Neural cell (in vitro differentiated cells): ENCODE measurements around the gene CALCR.

Source experiments
- EP300 ChIP-seq: fragments of 450-650 bp; conservative IDR thresholded peaks from 2 replicates; pipeline ENCODE4 v1.6.1; 2014; ENCODE audit warnings: antibody characterized with exemption, mild to moderate bottlenecking, moderate library complexity; ENCODE audit not compliant: poor library complexity, severe bottlenecking
- EZH2 ChIP-seq: fragments of 200-600, 300-800 bp; shearing (Covaris generic), sonication (generic); IDR thresholded peaks from 2 replicates; pipeline ENCODE4 v1.6.1; 2014; ENCODE audit warnings: antibody characterized with exemption, low read length, borderline replicate concordance, mild to moderate bottlenecking; ENCODE audit not compliant: insufficient read depth, poor library complexity, severe bottlenecking
- POLR2AphosphoS5 ChIP-seq: IDR thresholded peaks from 2 replicates; pipeline ENCODE4 v1.6.1; 2012
- RAD21 ChIP-seq: fragments of 450-650 bp; conservative IDR thresholded peaks from 2 replicates; pipeline ENCODE4 v1.6.1; 2014; ENCODE audit warnings: antibody characterized with exemption, mild to moderate bottlenecking, moderate library complexity
- TF ChIP-seq, protein P1 (sequence below): fragments of 450-650 bp; IDR thresholded peaks from 2 replicates; pipeline ENCODE4 v1.5.1; 2014; ENCODE audit warnings: antibody characterized with exemption, mild to moderate bottlenecking, moderate library complexity; ENCODE audit not compliant: poor library complexity, severe bottlenecking
- TF ChIP-seq, protein P2 (sequence below): IDR thresholded peaks from 2 replicates; pipeline ENCODE4 v1.6.1; 2012; ENCODE audit warnings: borderline replicate concordance

DNA sequence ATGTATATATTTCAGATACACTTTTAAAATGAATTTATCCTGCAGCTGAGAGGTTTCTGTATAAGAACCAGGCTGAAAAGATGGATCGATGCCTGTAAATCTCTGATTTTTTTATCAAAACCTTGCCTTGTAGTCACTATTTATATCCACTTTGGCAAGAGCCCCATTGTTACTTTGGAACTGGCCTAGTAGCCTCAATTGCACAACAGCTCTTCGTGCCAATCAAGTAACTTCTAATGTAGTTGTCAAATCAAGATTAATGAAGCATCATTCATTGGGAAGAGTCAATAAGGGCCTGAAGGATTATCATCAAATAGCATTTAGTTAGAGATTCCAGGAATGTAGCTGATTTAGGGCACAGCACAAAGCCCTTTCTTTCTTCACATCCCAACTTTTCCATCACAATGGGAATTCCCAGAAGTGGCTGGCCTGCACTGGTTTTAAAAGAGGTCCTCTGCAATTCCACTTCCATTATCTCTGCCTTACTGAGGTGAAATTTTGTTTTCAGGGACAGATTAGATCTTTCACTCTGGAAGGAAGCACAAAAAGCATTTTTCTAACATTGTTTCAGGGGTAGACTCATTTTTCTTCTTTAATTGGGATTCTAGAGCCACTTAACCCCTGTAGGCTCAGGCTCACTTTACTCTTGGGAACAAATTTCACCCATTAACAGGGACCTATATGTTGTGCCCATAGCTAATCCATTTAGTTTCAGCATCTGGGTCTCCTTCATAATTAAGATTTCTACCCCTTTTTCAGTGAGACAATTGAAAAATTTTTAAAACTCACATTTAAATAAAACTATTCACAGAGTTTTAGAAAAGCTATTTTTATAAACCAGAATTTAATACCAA is 97.8 kb downstream of the CALCR start:
- TF ChIP-seq, protein P1, sequence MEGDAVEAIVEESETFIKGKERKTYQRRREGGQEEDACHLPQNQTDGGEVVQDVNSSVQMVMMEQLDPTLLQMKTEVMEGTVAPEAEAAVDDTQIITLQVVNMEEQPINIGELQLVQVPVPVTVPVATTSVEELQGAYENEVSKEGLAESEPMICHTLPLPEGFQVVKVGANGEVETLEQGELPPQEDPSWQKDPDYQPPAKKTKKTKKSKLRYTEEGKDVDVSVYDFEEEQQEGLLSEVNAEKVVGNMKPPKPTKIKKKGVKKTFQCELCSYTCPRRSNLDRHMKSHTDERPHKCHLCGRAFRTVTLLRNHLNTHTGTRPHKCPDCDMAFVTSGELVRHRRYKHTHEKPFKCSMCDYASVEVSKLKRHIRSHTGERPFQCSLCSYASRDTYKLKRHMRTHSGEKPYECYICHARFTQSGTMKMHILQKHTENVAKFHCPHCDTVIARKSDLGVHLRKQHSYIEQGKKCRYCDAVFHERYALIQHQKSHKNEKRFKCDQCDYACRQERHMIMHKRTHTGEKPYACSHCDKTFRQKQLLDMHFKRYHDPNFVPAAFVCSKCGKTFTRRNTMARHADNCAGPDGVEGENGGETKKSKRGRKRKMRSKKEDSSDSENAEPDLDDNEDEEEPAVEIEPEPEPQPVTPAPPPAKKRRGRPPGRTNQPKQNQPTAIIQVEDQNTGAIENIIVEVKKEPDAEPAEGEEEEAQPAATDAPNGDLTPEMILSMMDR, result no peak
- no peak for TF ChIP-seq EP300
- TF ChIP-seq, protein P2, sequence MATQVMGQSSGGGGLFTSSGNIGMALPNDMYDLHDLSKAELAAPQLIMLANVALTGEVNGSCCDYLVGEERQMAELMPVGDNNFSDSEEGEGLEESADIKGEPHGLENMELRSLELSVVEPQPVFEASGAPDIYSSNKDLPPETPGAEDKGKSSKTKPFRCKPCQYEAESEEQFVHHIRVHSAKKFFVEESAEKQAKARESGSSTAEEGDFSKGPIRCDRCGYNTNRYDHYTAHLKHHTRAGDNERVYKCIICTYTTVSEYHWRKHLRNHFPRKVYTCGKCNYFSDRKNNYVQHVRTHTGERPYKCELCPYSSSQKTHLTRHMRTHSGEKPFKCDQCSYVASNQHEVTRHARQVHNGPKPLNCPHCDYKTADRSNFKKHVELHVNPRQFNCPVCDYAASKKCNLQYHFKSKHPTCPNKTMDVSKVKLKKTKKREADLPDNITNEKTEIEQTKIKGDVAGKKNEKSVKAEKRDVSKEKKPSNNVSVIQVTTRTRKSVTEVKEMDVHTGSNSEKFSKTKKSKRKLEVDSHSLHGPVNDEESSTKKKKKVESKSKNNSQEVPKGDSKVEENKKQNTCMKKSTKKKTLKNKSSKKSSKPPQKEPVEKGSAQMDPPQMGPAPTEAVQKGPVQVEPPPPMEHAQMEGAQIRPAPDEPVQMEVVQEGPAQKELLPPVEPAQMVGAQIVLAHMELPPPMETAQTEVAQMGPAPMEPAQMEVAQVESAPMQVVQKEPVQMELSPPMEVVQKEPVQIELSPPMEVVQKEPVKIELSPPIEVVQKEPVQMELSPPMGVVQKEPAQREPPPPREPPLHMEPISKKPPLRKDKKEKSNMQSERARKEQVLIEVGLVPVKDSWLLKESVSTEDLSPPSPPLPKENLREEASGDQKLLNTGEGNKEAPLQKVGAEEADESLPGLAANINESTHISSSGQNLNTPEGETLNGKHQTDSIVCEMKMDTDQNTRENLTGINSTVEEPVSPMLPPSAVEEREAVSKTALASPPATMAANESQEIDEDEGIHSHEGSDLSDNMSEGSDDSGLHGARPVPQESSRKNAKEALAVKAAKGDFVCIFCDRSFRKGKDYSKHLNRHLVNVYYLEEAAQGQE, result no peak
- TF ChIP-seq POLR2AphosphoS5, result no peak
- no peak for TF ChIP-seq RAD21
- no peak for TF ChIP-seq EZH2
